ENCODE measurements around the gene DLGAP1.

Gene DLGAP1

DNA sequence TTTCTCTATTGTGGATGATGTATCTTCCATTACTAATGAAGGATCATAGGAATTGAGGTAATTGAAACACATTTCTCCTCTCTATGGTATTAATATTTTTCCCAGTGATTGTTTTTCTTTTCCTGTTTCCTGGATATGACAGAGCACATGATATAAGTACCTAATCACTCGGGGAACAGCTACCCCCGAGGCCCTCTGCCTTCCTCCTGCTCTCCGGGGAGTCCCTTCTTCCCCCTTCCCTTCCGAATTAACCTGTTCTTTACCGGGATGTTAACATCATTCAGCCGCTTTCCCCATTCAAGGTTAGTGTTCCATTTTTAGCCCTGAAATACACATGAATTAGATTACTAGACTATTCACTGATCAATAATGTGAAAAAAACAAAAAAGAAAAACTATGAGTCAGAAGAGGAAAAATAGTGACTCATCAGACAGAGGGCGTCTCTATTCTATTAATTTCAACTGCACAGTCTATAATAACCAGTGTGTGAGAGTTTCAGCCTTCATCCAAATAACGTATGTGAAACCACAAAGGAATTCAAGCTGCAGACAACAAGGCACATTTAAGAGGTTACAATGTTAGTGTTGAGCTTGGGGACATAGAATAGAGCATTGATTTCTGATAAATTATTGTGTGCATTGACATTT lies 450.8 kb downstream of the DLGAP1 start:
- H3K36me3 ChIP-seq (ENCODE audit: insufficient read depth, low read length) = no peaks in the 10 kb centered on the region
- H2AFZ ChIP-seq (ENCODE audit: low read length, unreplicated experiment) = no peak overlapping the region
- no peaks in the 10 kb centered on the region for H3K27me3 ChIP-seq (ENCODE audit: insufficient read depth, low read length)

GRCh38 chr18:3998698-3999333 lies 456.3 kb downstream of the DLGAP1 start:
- H3K27ac ChIP-seq (ENCODE audit: low read depth, low read length) = no peak overlapping the region
- no peak overlapping the region for H3K4me3 ChIP-seq (ENCODE audit: low read depth, low read length)
- no peaks in the 10 kb centered on the region for H3K36me3 ChIP-seq (ENCODE audit: insufficient read depth, low read length)
- no peak overlapping the region for H2AFZ ChIP-seq (ENCODE audit: low read length, unreplicated experiment)
- no peaks in the 10 kb centered on the region for H3K79me2 ChIP-seq (ENCODE audit: control insufficient read depth, insufficient read depth, low read length, unreplicated experiment)
- H3K27me3 ChIP-seq (ENCODE audit: insufficient read depth, low read length) = no peaks in the 10 kb centered on the region
- H3K4me1 ChIP-seq (ENCODE audit: control insufficient read depth, insufficient read depth, low read length, unreplicated experiment) = peaks cover 4% of the 10 kb centered on the region

More for the DNA sequence above, 450.8 kb downstream of the DLGAP1 start:
- Histone ChIP-seq H3K4me3 (ENCODE audit: low read depth, low read length) (peak overlapping the region; percentile 1; the same call in 1 of the 2 replicates), H3K79me2 (ENCODE audit: control insufficient read depth, insufficient read depth, low read length, unreplicated experiment) (no peaks in the 10 kb centered on the region), H3K4me1 (ENCODE audit: control insufficient read depth, insufficient read depth, low read length, unreplicated experiment) (peaks cover 13% of the 10 kb centered on the region), H3K27ac (ENCODE audit: low read depth, low read length) (no peak overlapping the region)

DNA sequence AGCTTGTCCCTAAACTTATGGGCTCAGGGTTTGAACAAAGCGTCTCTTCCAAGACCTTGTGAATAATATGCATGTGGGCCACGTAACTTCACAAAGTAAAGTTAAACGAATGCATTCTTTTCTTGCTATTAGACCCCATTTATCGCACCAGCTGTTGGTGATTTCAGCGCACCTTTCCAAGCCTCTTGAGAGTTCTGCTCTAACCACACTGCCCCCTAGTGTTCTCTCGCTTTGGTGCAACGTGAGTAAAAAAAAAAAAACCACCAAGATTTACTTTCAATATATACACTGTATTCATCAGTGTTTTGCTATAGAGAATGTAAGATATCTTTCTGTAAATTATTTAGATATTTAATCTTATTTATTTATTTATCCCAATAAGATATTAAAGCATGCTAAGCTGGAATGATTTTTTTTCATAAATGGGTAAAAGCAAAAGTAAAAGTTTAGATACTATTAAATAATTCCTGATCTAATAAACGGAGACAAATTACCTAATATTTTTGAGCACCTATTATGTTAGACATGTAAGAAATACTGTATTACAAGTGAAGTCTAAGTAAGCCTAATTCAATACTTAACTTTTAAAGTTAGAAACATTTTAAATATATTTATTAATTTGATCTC lies 459.5 kb downstream of the DLGAP1 start:
- Histone ChIP-seq H3K4me3 (ENCODE audit: low read depth, low read length) (peak overlapping the region; percentile 53; the same call in 1 of the 2 replicates), H3K4me1 (ENCODE audit: control insufficient read depth, insufficient read depth, low read length, unreplicated experiment) (peaks cover 3% of the 10 kb centered on the region), H3K79me2 (ENCODE audit: control insufficient read depth, insufficient read depth, low read length, unreplicated experiment) (no peaks in the 10 kb centered on the region), H3K27me3 (ENCODE audit: insufficient read depth, low read length) (no peaks in the 10 kb centered on the region), H3K36me3 (ENCODE audit: insufficient read depth, low read length) (no peaks in the 10 kb centered on the region), H3K27ac (ENCODE audit: low read depth, low read length) (no peak overlapping the region), H2AFZ (ENCODE audit: low read length, unreplicated experiment) (peak overlapping the region; percentile 48)

- Histone ChIP-seq H3K27me3 (ENCODE audit: insufficient read depth, low read length) (no peaks in the 10 kb centered on the region), H2AFZ (ENCODE audit: low read length, unreplicated experiment) (no peak overlapping the region), H3K27ac (ENCODE audit: low read depth, low read length) (no peak overlapping the region), H3K79me2 (ENCODE audit: control insufficient read depth, insufficient read depth, low read length, unreplicated experiment) (no peaks in the 10 kb centered on the region), H3K4me1 (ENCODE audit: control insufficient read depth, insufficient read depth, low read length, unreplicated experiment) (peaks cover 3% of the 10 kb centered on the region), H3K4me3 (ENCODE audit: low read depth, low read length) (no peak overlapping the region), H3K36me3 (ENCODE audit: insufficient read depth, low read length) (no peaks in the 10 kb centered on the region)
Observed at GRCh38 chr18:3993941-3994687, 461.0 kb downstream of the DLGAP1 start.

DNA sequence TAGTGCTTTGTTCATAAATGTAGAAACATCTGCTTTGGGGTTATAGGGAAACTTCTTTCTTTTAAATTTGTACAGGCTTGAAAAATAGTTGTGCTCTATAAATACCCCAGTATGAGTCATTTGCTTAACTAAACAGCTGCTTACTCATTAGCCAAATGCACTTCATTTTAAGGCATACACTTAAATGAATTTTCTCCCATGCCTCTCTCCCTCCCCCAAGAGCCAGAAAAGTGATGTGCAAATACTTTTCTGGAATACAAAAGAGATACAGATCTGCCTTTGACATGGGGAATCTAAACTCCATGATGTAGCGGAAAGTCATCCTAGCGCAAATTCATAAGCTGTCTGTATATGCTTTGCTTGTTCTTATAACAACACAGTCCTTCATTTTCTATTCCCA lies 469.4 kb downstream of the DLGAP1 start:
- H3K4me3 ChIP-seq (ENCODE audit: low read depth, low read length) = no peak overlapping the region
- H3K36me3 ChIP-seq (ENCODE audit: insufficient read depth, low read length) = no peaks in the 10 kb centered on the region
- no peak overlapping the region for H3K27ac ChIP-seq (ENCODE audit: low read depth, low read length)
- H3K4me1 ChIP-seq (ENCODE audit: control insufficient read depth, insufficient read depth, low read length, unreplicated experiment) = peaks cover 34% of the 10 kb centered on the region
- no peaks in the 10 kb centered on the region for H3K27me3 ChIP-seq (ENCODE audit: insufficient read depth, low read length)
- no peaks in the 10 kb centered on the region for H3K79me2 ChIP-seq (ENCODE audit: control insufficient read depth, insufficient read depth, low read length, unreplicated experiment)
- no peak overlapping the region for H2AFZ ChIP-seq (ENCODE audit: low read length, unreplicated experiment)

DNA sequence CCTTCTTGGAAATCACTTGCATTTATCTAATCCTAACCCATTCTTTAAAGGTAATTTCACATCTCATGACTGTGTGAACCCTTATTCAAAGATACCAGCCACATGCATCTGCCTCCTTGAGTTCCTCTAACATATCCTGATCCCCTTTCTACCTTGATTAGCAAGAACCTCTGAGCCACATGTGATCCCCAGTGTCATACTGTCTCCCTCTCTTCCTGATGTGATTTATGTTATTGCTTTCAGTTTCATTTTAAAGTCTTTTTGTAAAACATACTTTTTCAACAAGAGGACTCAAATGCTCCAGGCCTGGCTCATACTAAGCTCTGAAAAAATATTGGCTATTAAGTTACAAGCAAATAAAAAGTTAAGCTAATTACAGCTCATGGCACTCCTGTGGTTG lies 470.1 kb downstream of the DLGAP1 start:
- Histone ChIP-seq H3K4me3 (ENCODE audit: low read depth, low read length) (peak overlapping the region; percentile 6; the same call in 1 of the 2 replicates), H3K27ac (ENCODE audit: low read depth, low read length) (peak overlapping the region; percentile 2; the same call in 1 of the 2 replicates), H3K27me3 (ENCODE audit: insufficient read depth, low read length) (no peaks in the 10 kb centered on the region), H3K4me1 (ENCODE audit: control insufficient read depth, insufficient read depth, low read length, unreplicated experiment) (peaks cover 34% of the 10 kb centered on the region), H3K79me2 (ENCODE audit: control insufficient read depth, insufficient read depth, low read length, unreplicated experiment) (no peaks in the 10 kb centered on the region), H2AFZ (ENCODE audit: low read length, unreplicated experiment) (peak overlapping the region; percentile 58), H3K36me3 (ENCODE audit: insufficient read depth, low read length) (no peaks in the 10 kb centered on the region)

- Histone ChIP-seq H3K27me3 (ENCODE audit: insufficient read depth, low read length) (no peaks in the 10 kb centered on the region), H3K4me1 (ENCODE audit: control insufficient read depth, insufficient read depth, low read length, unreplicated experiment) (peaks cover 34% of the 10 kb centered on the region), H3K36me3 (ENCODE audit: insufficient read depth, low read length) (no peaks in the 10 kb centered on the region), H3K27ac (ENCODE audit: low read depth, low read length) (peak overlapping the region; percentile 70), H2AFZ (ENCODE audit: low read length, unreplicated experiment) (peak overlapping the region; percentile 84), H3K79me2 (ENCODE audit: control insufficient read depth, insufficient read depth, low read length, unreplicated experiment) (no peaks in the 10 kb centered on the region), H3K4me3 (ENCODE audit: low read depth, low read length) (peak overlapping the region; percentile 6; the same call in 1 of the 2 replicates)
Observed at GRCh38 chr18:3984163-3984757, 470.8 kb downstream of the DLGAP1 start.

DNA sequence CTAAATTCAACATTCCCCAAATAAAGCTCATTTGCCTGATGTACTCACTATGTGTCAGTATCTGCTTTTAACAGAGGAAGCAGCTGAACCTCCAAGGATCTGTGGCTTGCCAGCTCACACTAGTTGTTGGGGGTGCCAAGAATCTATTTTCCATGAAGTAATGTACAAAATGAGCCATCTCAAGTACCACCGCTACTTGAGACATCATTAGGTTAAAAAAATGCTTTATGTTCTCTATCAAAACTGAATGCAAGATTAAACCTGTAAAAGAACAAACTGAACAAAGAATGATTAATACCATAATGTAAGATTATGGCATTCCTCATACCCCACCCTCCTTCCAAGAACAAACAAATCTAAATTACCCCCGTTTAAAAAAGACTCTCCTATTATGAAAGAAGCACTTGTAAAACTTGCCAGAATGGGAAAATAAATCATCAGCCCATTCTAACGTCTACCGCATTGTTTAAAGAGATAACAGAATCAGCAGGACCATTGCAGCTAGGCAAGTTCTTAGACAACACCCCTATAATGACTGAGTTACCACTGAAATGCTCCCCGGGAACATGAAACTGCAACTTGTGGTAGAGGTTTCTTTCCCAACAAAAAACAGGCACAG lies 471.6 kb downstream of the DLGAP1 start:
- Histone ChIP-seq H3K36me3 (ENCODE audit: insufficient read depth, low read length) (no peaks in the 10 kb centered on the region), H3K27ac (ENCODE audit: low read depth, low read length) (peak overlapping the region; percentile 70), H3K4me1 (ENCODE audit: control insufficient read depth, insufficient read depth, low read length, unreplicated experiment) (peaks cover 34% of the 10 kb centered on the region), H2AFZ (ENCODE audit: low read length, unreplicated experiment) (peak overlapping the region; percentile 84), H3K79me2 (ENCODE audit: control insufficient read depth, insufficient read depth, low read length, unreplicated experiment) (no peaks in the 10 kb centered on the region), H3K4me3 (ENCODE audit: low read depth, low read length) (peak overlapping the region; percentile 21; the same call in 1 of the 2 replicates), H3K27me3 (ENCODE audit: insufficient read depth, low read length) (no peaks in the 10 kb centered on the region)

DNA sequence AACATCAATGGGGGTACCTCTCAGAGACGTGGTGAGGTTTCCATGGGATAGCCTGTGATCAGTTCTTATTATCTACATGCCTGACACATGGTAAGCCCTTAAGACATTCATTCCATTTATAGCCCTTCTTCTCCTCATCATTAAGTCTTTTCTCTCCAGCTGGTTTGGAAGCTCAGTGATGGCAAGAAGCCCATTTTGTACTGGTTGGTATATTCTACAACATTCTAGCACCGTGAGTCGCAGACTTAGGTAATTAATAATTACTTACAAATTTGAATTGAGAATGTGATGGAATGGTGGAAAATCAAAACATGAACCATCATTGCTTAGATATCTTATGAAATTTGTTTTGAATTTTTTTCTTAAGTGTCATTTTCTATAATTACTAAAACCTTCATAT lies 472.6 kb downstream of the DLGAP1 start:
- H3K27me3 ChIP-seq (ENCODE audit: insufficient read depth, low read length) = no peaks in the 10 kb centered on the region
- H3K79me2 ChIP-seq (ENCODE audit: control insufficient read depth, insufficient read depth, low read length, unreplicated experiment) = no peaks in the 10 kb centered on the region
- no peak overlapping the region for H3K4me3 ChIP-seq (ENCODE audit: low read depth, low read length)
- no peak overlapping the region for H2AFZ ChIP-seq (ENCODE audit: low read length, unreplicated experiment)
- H3K27ac ChIP-seq (ENCODE audit: low read depth, low read length) = no peak overlapping the region; the same call in 1 of the 2 replicates
- H3K4me1 ChIP-seq (ENCODE audit: control insufficient read depth, insufficient read depth, low read length, unreplicated experiment) = peaks cover 34% of the 10 kb centered on the region
- H3K36me3 ChIP-seq (ENCODE audit: insufficient read depth, low read length) = no peaks in the 10 kb centered on the region

DNA sequence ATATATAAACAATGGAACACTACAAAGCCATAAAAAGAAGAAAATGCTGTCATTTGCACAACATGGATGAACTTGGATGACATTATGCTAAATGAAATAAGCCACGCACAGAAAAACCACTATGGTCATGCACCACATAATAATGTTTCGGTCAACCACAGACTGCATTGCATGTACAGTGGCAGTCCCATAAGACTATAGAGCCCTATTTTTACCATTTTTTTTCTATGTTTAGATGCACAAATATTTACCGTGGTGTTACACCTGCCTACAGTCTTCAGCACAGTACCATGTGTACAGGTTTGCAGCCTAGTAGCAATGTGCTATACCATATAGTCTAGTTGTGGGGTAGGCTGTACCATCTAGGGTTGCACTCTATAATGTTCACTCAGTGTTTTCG lies 476.1 kb downstream of the DLGAP1 start:
- no peak overlapping the region for H3K4me3 ChIP-seq (ENCODE audit: low read depth, low read length)
- no peaks in the 10 kb centered on the region for H3K79me2 ChIP-seq (ENCODE audit: control insufficient read depth, insufficient read depth, low read length, unreplicated experiment)
- H3K36me3 ChIP-seq (ENCODE audit: insufficient read depth, low read length) = no peaks in the 10 kb centered on the region
- H3K4me1 ChIP-seq (ENCODE audit: control insufficient read depth, insufficient read depth, low read length, unreplicated experiment) = peaks cover 16% of the 10 kb centered on the region
- H2AFZ ChIP-seq (ENCODE audit: low read length, unreplicated experiment) = no peak overlapping the region
- no peak overlapping the region for H3K27ac ChIP-seq (ENCODE audit: low read depth, low read length)
- H3K27me3 ChIP-seq (ENCODE audit: insufficient read depth, low read length) = no peaks in the 10 kb centered on the region
